Activated CD4-positive, alpha-beta memory T cell treated with anti-CD3 and anti-CD28 coated beads, Interleukin-2, amount 10 ng/mL, durations not matched to agents 7 days and 5 days (primary cell): ENCODE measurements around the gene EIF5A. TPM values are rescaled to one million over a fixed set of nuclear protein-coding genes. Genes with fewer than 3 reads are reported as not detected.
A peak's percentile ranks its signal among the peaks of the same experiment; 100 is the strongest.
"Not testable (repeated sequence)": the region's sequence is repeated elsewhere in the genome, so short reads cannot be mapped to it uniquely, and the experiment has no call there.

Source experiments
- CTCF ChIA-PET: fragments of 350-600 bp; sonication (Branson Sonifier 250); formaldehyde crosslinking; loops from one replicate; lab custom pipeline; 2021; ENCODE audit warnings: antibody characterized with exemption, inconsistent platforms; lab: Charles Lee
- POLR2A ChIA-PET: fragments of 350-600 bp; sonication (Branson Sonifier 250); formaldehyde crosslinking; loops from one replicate; lab custom pipeline; 2021; ENCODE audit warnings: antibody characterized with exemption; lab: Charles Lee
- DNase-seq: peaks from one replicate; pipeline ENCODE4 v3.0.0-alpha.2; 2020
- H3K27ac Mint-ChIP-seq: one replicate; pipeline ENCODE4 v1.8.0; 2021; ENCODE audit warnings: mild to moderate bottlenecking, mixed read lengths
- H3K27me3 Mint-ChIP-seq: one replicate; pipeline ENCODE4 v1.8.0; 2021; ENCODE audit warnings: mixed read lengths
- H3K36me3 Mint-ChIP-seq: one replicate; pipeline ENCODE4 v1.8.0; 2021; ENCODE audit warnings: low read depth, mixed read lengths
- H3K4me1 Mint-ChIP-seq: one replicate; pipeline ENCODE4 v1.8.0; 2021; ENCODE audit warnings: mixed read lengths
- H3K4me3 Mint-ChIP-seq: one replicate; pipeline ENCODE4 v1.8.0; 2021; ENCODE audit warnings: mild to moderate bottlenecking, mixed read lengths
- H3K9me3 Mint-ChIP-seq: one replicate; pipeline ENCODE4 v1.8.0; 2021; ENCODE audit warnings: mixed read lengths
- total RNA-seq, 2 experiments: library from RNA; stranded (reverse); gene quantifications; one replicate each; pipeline ENCODE4 v1.2.3, GENCODE V29; 2021

EIF5A gene
- total RNA-seq, 2 experiments from 2014 or later: 419 to 420 TPM

DNA sequence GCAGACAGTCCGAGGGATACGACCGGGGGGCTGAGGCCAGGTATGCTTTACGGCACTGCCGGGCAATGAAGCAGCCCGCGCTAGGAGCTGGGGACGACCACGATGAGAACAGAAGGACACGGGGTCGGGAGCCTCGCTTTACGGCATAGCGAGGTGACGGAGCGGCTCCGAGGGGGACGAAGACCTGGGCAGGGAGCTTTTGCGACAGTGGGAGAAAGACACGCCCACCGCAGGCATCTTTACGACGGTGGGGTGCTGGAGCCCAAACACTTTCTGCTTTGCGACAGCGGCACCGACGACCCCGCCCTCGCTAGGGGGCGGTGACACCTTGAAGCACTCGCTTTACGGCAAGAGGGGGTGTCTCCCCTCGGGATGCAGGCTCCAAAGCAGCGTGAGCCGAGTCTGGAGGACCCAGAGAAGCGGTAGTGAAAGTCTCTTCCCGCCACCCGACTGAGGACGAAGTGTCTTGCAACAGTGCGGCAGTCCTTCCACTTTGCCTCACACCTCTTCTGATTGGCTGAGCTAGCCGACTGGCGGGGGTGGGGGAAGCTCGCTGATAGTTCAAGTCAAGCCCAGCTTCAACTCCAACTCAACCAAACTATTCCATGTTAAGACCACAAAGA lies 22.1 kb downstream of the EIF5A start:
- H3K27me3 Mint-ChIP-seq: no peaks in the 10 kb centered on the region
- DNase-seq: peak; percentile 97
- peaks cover 49% of the 10 kb centered on the region for H3K4me1 Mint-ChIP-seq
- H3K27ac Mint-ChIP-seq: peak overlapping the region; percentile 93
- CTCF ChIA-PET: interaction anchor here (0.7 to 5.9 kb wide), 18 partner anchors 9 to 358 kb away, joined by 3 to 39 read pairs (median 4); partner anchors contain the start of genes GPS2, TMEM95, TP53 and WRAP53
- POLR2A ChIA-PET: interaction anchor here (0.6 to 2.8 kb wide), 18 partner anchors 8 to 827 kb away, joined by 3 to 45 read pairs (median 6); partner anchors contain the start of genes ACAP1, GPS2, MPDU1 and POLR2A
- H3K36me3 Mint-ChIP-seq: no peaks in the 10 kb centered on the region
- no peaks in the 10 kb centered on the region for H3K9me3 Mint-ChIP-seq
- H3K4me3 Mint-ChIP-seq: peak overlapping the region; percentile 85

DNA sequence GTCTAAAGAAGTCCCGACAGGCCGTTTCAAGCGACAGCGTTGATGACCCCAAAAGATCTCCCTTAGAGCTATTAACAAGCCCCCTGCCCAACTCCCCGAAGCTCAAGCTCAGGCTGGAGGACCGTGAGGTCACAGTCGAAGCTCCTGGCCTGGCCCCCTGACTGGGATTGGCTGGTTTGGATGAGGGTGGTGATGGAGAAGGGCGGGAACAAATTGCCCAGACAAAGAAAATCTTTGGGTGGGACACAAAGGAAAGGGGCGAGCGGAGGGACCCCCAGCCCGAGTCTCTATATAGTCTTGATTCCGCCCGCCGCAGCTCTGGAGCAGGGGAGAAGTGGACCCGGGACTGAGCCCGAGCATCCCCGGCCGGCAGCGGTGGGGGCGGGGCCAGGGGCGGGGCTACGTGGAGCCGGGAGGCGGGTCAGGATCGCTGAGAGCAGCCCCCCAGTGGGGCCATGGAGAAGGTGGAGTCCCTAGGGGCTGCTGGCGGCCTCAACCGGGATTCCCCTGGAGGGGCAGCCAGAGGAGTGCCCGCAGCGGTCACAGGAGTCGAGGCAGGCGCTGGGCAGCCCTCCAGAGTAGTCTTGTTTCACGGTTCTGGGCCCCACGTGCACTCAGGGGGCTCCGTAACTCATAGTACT lies 22.7 kb downstream of the EIF5A start:
- no peaks in the 10 kb centered on the region for H3K9me3 Mint-ChIP-seq
- CTCF ChIA-PET: interaction anchor here (0.7 to 5.9 kb wide), 18 partner anchors 10 to 357 kb away, joined by 3 to 39 read pairs (median 4); partner anchors contain the start of genes GPS2, TMEM95, TP53 and WRAP53
- H3K36me3 Mint-ChIP-seq: no peaks in the 10 kb centered on the region

DNA sequence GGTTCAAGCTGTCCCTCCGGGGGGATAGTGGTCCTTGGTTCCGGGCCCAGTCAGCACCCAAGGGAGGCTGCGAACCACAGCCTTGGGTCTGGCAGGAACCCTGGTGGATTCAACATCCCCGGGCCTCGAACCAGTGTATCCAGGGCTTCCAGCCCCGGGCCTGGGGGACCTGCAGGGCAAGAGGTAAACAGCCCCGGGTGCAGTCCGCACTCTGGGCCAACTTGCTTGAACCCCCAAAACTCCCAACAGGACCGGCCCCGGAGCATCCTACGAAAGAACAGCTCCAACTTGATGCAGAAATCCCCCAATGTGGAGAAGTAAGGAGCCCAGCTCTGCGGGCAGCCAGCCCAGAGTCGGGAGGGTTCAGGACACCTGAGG lies 23.2 kb downstream of the EIF5A start:
- H3K4me1 Mint-ChIP-seq: peaks cover 57% of the 10 kb centered on the region
- H3K9me3 Mint-ChIP-seq: no peaks in the 10 kb centered on the region
- peak overlapping the region; percentile 85 for H3K4me3 Mint-ChIP-seq

More for the DNA sequence above, 22.7 kb downstream of the EIF5A start:
- H3K4me3 Mint-ChIP-seq: peak overlapping the region; percentile 85
- peak; percentile 83 for DNase-seq
- H3K27ac Mint-ChIP-seq: peak overlapping the region; percentile 93
- POLR2A ChIA-PET: interaction anchor here (0.6 to 2.8 kb wide), 17 partner anchors 8 to 826 kb away, joined by 3 to 45 read pairs (median 6); partner anchors contain the start of genes ACAP1, GPS2, MPDU1 and POLR2A
- H3K27me3 Mint-ChIP-seq: no peaks in the 10 kb centered on the region
- peaks cover 52% of the 10 kb centered on the region for H3K4me1 Mint-ChIP-seq

DNA sequence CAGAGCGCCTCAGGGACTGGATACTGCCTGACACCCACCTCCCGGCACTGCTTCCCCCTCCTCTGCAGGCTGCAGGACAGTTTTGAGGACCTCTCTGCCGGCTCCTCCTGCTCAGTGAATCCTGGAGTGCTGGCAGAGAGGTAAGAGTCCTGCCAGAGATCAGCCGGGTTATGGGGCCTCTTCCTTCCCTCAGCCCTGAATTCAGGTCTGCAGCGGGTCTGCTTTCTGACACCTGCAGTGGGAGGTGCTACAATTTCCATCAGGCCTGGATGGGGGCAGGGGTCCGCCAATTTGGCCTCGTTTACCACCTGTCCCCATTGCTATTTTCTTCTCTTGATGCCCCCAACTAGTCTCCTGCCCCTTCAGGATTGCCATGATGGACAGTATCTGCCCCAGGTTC lies 24.7 kb downstream of the EIF5A start:
- H3K27ac Mint-ChIP-seq: peak overlapping the region; percentile 74
- no peaks in the 10 kb centered on the region for H3K27me3 Mint-ChIP-seq
- no peaks in the 10 kb centered on the region for H3K9me3 Mint-ChIP-seq
- ChIA-PET POLR2A (interaction anchor here (1.0 to 1.5 kb wide), 2 partner anchors 17 to 24 kb away, joined by 3 to 4 read pairs; partner anchors contain the start of gene GPS2), CTCF (no interaction called here)
- DNase-seq: no peak
- H3K36me3 Mint-ChIP-seq: peaks cover 3% of the 10 kb centered on the region
- H3K4me3 Mint-ChIP-seq: peak overlapping the region; percentile 46
- peaks cover 66% of the 10 kb centered on the region for H3K4me1 Mint-ChIP-seq

More for the DNA sequence above, 23.2 kb downstream of the EIF5A start:
- DNase-seq: no peak
- Mint-ChIP-seq H3K36me3 (no peaks in the 10 kb centered on the region), H3K27ac (peak overlapping the region; percentile 93), H3K27me3 (no peaks in the 10 kb centered on the region)
- POLR2A ChIA-PET: interaction anchor here (0.9 to 2.8 kb wide), 6 partner anchors 13 to 356 kb away, joined by 3 to 45 read pairs (median 11); partner anchors contain the start of genes GPS2 and TP53
- CTCF ChIA-PET: interaction anchor here (1.7 to 5.9 kb wide), 3 partner anchors 14 to 25 kb away, joined by 7 to 39 read pairs (median 15); partner anchors contain the start of gene GPS2

DNA sequence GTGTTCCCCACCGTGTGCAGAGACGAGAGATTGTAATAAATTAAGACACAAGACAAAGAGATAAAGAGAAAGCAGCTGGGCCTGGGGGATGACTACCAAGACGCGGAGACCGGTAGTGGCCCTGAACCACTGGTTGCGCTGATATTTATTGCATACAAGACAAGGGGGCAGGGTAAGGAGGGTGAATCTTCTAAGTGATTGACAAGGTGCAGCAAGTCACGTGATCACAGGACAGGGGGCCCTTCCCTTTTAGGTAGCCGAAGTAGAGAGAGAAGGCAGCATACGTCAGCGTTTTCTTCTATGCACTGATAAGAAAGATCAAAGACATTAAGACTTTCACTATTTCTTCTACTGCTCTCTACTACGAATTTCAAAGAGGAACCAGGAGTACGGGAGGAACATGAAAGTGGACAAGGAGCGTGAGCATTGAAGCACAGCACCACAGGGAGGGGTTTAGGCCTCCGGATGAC lies 25.2 kb downstream of the EIF5A start:
- peaks cover 65% of the 10 kb centered on the region for H3K4me1 Mint-ChIP-seq
- H3K4me3 Mint-ChIP-seq: peak overlapping the region; percentile 46
- POLR2A ChIA-PET: interaction anchor here (1.0 to 1.5 kb wide), 2 partner anchors 17 to 24 kb away, joined by 3 to 4 read pairs; partner anchors contain the start of gene GPS2
- peak; percentile 52 for DNase-seq
- CTCF ChIA-PET, H3K9me3 Mint-ChIP-seq, H3K36me3 Mint-ChIP-seq, H3K27me3 Mint-ChIP-seq: not testable (repeated sequence)
- peak overlapping the region; percentile 74 for H3K27ac Mint-ChIP-seq

DNA sequence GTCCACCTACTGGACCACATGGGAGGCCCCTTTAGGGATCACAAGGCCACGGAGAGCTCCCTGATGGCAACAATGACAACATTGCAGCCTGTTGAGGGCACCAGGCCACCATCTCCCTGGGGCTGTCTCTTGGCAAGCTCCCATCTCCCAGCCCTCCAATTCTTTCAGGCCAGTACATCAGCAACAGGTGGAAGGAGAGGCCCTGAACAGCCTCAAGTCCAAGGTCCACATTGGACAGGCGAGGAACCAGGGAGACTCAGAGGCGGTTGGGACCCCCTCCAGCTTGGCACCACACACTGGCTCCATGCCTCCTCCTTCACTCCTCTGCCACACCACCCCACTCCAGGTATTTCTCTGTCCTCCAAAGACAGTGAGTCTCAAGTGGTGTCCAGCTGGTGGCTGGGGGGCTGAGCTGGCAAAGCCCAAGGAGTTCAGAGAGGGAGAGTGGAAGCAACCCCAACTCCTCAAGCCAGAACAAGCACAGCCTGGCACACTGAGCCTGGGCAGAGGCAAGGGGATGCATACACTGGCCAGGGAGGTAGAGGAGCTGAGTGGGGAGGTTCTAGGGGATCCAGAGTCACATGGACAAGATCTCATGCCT lies 27.6 kb downstream of the EIF5A start:
- Mint-ChIP-seq H3K9me3 (no peaks in the 10 kb centered on the region), H3K36me3 (peaks cover 22% of the 10 kb centered on the region), H3K4me1 (peaks cover 58% of the 10 kb centered on the region), H3K27me3 (no peaks in the 10 kb centered on the region), H3K4me3 (peak overlapping the region; percentile 40), H3K27ac (peak overlapping the region; percentile 91)
- DNase-seq: no peak
- CTCF ChIA-PET: interaction anchor here (1.0 to 3.3 kb wide), 3 partner anchors 11 to 101 kb away, joined by 4 to 18 read pairs (median 10); no protein-coding TSS in a partner anchor
- POLR2A ChIA-PET: interaction anchor here (0.9 to 5.0 kb wide), 9 partner anchors 10 to 238 kb away, joined by 3 to 109 read pairs (median 10); partner anchors contain the start of genes GPS2 and POLR2A

DNA sequence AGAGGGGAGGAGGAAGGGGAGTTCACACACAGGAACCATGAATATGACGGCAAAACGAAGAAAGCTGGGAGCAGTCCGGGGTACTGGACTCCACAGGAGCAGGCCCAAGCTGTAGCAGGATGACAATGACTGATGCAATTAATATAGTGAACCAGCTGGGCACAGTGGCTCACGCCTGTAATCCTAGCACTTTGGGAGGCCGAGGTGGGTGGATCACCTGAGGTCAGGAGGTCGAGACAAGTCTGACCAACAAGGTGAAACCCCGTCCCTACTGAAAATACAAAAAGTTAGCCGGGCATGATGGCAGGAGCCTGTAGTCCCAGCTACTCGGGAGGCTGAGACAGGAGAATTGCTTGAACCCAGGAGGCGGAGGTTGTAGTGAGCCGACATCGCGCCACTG lies 28.3 kb downstream of the EIF5A start:
- peaks cover 59% of the 10 kb centered on the region for H3K4me1 Mint-ChIP-seq
- CTCF ChIA-PET: interaction anchor here (0.8 to 3.3 kb wide), 12 partner anchors 10 to 783 kb away, joined by 3 to 48 read pairs (median 8); partner anchors contain the start of genes GPS2 and TMEM95
- H3K27ac Mint-ChIP-seq: peak overlapping the region; percentile 91
- POLR2A ChIA-PET: interaction anchor here (0.7 to 6.7 kb wide), 26 partner anchors 9 to 351 kb away, joined by 3 to 109 read pairs (median 8); partner anchors contain the start of genes CD68, FGF11, GPS2 and MPDU1
- H3K36me3 Mint-ChIP-seq: peaks cover 26% of the 10 kb centered on the region
- DNase-seq, H3K9me3 Mint-ChIP-seq, H3K27me3 Mint-ChIP-seq: not testable (repeated sequence)
- peak overlapping the region; percentile 91 for H3K4me3 Mint-ChIP-seq

DNA sequence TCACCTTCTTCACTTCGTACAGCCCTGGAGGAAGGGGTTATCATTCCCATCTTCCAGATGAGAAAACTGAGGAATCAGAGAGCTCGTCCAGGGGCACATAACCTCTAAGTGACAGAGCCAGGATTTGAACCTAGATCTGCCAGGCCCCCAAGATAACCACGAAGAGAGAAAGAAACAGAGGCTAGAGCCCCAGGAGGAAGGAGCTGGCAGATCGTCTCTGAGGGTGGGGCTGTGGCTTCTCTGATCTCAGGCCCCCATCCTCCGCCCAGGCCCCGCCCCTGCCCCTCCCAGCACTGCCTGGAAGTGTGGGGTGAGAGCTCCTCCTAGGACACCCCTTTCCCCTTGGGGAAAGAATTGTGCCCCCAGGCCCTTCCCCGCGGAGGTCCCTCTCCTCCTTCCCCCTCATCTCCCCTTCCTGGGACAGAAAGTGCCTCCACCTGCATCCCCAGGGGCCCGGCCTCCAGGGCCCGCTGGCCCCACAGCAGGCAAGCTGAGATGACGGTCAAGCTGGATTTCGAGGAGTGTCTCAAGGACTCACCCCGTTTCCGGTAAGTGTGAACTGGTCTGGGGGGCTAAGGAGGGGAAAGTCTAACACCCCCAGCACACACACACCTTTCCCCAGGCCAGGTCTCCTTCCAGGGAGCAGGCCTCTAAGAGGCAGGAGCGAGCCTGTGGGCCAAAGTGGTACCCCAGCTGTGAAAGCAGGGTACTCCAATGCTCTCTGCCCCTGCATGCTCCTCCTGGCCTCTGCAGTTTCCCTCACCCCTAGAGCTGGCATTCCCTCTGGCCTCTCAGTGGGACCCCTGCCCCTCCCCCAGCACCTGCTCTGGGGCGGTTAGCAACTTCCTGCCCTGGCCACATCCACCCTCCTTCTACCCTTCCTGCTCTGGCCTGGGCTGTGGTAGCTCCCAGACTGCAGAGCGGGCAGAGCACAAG lies 29.1 kb downstream of the EIF5A start, which contains the start of gene ACAP1:
Gene ACAP1, plus strand, starts transcription at position 290 of the 936 bp plus-strand sequence. Its CDS starts 206 bp downstream, at position 496.
- H3K27me3 Mint-ChIP-seq: no peaks in the 10 kb centered on the region
- POLR2A ChIA-PET: interaction anchor here (0.6 to 6.7 kb wide), 36 partner anchors 7 to 820 kb away, joined by 3 to 109 read pairs (median 6); partner anchors contain the start of genes CD68, CTDNEP1, FGF11 and GPS2
- H3K4me1 Mint-ChIP-seq: peaks cover 59% of the 10 kb centered on the region
- peak within 1 kb of the TSS; percentile 91 for H3K27ac Mint-ChIP-seq
- no peaks in the 10 kb centered on the region for H3K9me3 Mint-ChIP-seq
- peak; percentile 93 for DNase-seq
- H3K36me3 Mint-ChIP-seq: peaks cover 29% of the 10 kb centered on the region
- CTCF ChIA-PET: interaction anchor here (0.6 to 3.3 kb wide), 19 partner anchors 9 to 783 kb away, joined by 3 to 48 read pairs (median 5); partner anchors contain the start of genes GPS2, TMEM102 and TMEM95
- H3K4me3 Mint-ChIP-seq: peak within 1 kb of the TSS; percentile 91

DNA sequence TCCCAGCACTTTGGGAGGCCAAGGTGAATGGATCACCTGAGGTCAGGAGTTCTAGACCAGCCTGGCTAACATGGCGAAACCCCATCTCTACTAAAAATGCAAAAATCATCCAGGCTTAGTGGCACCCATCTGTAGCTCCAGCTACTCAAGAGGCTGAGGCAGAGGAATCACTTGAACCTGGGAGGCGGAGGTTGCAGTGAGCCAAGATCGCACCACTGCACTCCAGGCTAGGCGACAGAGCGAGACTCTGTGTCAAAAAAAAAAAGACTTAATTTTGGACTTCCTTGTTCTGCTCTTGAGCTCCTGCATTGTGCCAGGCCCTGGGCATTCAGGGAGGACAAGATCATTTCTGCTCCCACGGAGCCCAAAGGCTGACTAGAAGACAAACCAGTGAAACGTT lies 30.2 kb downstream of the EIF5A start:
- Mint-ChIP-seq H3K4me3 (peak overlapping the region; percentile 91), H3K27ac (peak overlapping the region; percentile 91), H3K36me3 (peaks cover 39% of the 10 kb centered on the region), H3K4me1 (peaks cover 56% of the 10 kb centered on the region)
- ChIA-PET POLR2A (interaction anchor here (0.7 to 6.7 kb wide), 22 partner anchors 7 to 349 kb away, joined by 3 to 109 read pairs (median 12); partner anchors contain the start of genes GPS2, MPDU1, NEURL4 and POLR2A), CTCF (interaction anchor here (0.8 to 3.3 kb wide), 9 partner anchors 8 to 56 kb away, joined by 3 to 48 read pairs (median 13); partner anchors contain the start of genes GPS2 and TMEM95)
- H3K9me3 Mint-ChIP-seq, H3K27me3 Mint-ChIP-seq, DNase-seq: not testable (repeated sequence)

DNA sequence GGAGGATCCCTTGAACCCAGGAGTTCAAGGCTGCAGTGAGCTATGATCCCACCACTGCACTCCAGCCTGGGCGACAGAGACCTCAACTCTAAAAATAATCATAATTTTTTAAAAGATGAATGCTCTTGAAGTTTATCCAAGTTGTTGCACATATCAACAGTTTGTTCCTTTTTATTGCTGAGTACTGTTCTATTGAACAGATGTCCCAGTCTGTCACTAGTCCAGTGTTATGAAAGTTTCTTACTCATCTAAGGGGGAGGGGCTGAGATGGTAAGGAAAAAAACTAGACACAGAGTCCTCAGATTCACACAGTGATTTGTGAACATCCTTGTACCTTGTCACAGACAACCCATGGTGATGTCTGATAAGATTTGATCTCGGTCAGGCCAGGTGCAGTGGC lies 32.8 kb downstream of the EIF5A start:
- H3K4me3 Mint-ChIP-seq: no peak overlapping the region

DNA sequence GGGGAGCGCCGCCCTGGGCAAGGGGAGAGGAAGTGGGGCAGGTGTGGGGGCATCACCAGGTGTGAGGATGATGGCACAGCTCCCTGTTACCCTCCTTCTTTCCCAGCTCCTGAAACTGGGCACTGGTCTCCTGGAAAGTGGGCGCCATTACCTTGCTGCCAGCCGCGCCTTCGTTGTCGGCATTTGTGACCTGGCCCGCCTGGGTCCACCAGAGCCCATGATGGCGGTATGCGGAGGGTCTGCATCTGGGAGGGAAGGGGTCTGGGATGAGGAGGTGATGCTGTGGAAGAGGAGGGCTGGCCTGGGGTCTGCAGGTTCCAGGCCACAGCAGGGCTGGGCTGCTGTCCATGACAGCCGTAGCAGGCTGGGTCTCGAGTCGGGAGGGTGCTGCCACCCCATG lies 34.4 kb downstream of the EIF5A start:
- peaks cover 72% of the 10 kb centered on the region for H3K36me3 Mint-ChIP-seq

More for the DNA sequence above, 32.8 kb downstream of the EIF5A start:
- DNase-seq: no peak
- POLR2A ChIA-PET: interaction anchor here (1.6 to 6.7 kb wide), 2 partner anchors 9 to 14 kb away, joined by 4 to 86 read pairs; no protein-coding TSS in a partner anchor
- Mint-ChIP-seq H3K4me1 (peaks cover 47% of the 10 kb centered on the region), H3K27ac (no peak overlapping the region), H3K27me3 (no peaks in the 10 kb centered on the region), H3K36me3 (peaks cover 61% of the 10 kb centered on the region), H3K9me3 (no peaks in the 10 kb centered on the region)
- CTCF ChIA-PET: no interaction called here

More for the DNA sequence above, 34.4 kb downstream of the EIF5A start:
- DNase-seq: no peak
- ChIA-PET CTCF (interaction anchor here (0.9 kb wide), 1 partner anchor 12 kb away, joined by 3 read pairs; no protein-coding TSS in a partner anchor), POLR2A (interaction anchor here (6.7 kb wide), 1 partner anchor 7 kb away, joined by 86 read pairs; no protein-coding TSS in a partner anchor)
- Mint-ChIP-seq H3K27ac (no peak overlapping the region), H3K4me1 (peaks cover 36% of the 10 kb centered on the region), H3K27me3 (no peaks in the 10 kb centered on the region), H3K4me3 (no peak overlapping the region), H3K9me3 (no peaks in the 10 kb centered on the region)
